HepG2 (cell line): ENCODE measurements around the gene FASTKD3. TPM values are rescaled to one million over a fixed set of nuclear protein-coding genes. Genes with fewer than 3 reads are reported as not detected.

ENCODE experiments used
- ATAC-seq: fragments of 200-7000 bp; cut with Tn5 transposase; 3 replicates; pipeline ENCODE4 v1.9.1; 2020; ENCODE audit warnings: mild to moderate bottlenecking, moderate library complexity
- BruUV-seq: library from RNA; stranded (reverse); fragments of 400-500 nt; replicated peaks from 2 replicates; lab custom pipeline; 2021; lab: Mats Ljungman, UMichigan
- CTCF ChIA-PET: fragments of 300-600 bp; formaldehyde crosslinking; extraction: SDS; loops from one replicate; lab custom pipeline; 2021; ENCODE audit warnings: low total read pairs, inconsistent platforms, low intra/inter-chr PET ratio; lab: Yijun Ruan, JAX
- POLR2A ChIA-PET: fragments of 350-600 bp; sonication (Branson Sonifier 250); formaldehyde crosslinking; loops from one replicate; lab custom pipeline; 2020; ENCODE audit warnings: antibody characterized with exemption, inconsistent platforms; lab: Yijun Ruan, JAX
- DNase-seq: peaks from one replicate; pipeline ENCODE4 v3.0.0-alpha.2; 2015; ENCODE audit warnings: low spot score
- FAIRE-seq: peaks from 3 replicates; lab custom pipeline; 2011; peaks lifted over from hg19 to GRCh38; lab: Jason Lieb, UNC
- H2AFZ ChIP-seq: one replicate; pipeline ENCODE4 v1.6.1; 2011; ENCODE audit warnings: low read length, inconsistent platforms
- H3K27ac ChIP-seq: fragments of 300-600 bp; 3 replicates; pipeline ENCODE4 v1.8.0; 2011; ENCODE audit warnings: mixed run types, mild to moderate bottlenecking, mixed read lengths, low read length, inconsistent platforms; ENCODE audit not compliant: insufficient read depth; ENCODE audit errors: extremely low read length
- H3K27me3 ChIP-seq, 2 experiments: fragments of 200-600 bp in 1 of 2; 2 replicates in 1 of 2; 3 replicates in 1 of 2; pipeline versions ENCODE4 v1.6.0 to v1.8.0; 2011; ENCODE audit warnings: low read length in 2 of 2, mild to moderate bottlenecking in 2 of 2, moderate library complexity in 2 of 2, inconsistent platforms in 1 of 2; ENCODE audit not compliant: insufficient read depth in 2 of 2, control insufficient read depth in 1 of 2
- H3K36me3 ChIP-seq, 2 experiments: fragments of 200-600 bp in 1 of 2; replicated peaks in 1 of 2; 2 replicates in 1 of 2; 3 replicates in 1 of 2; pipeline versions ENCODE4 v1.5.1 to v1.8.0; 2011; ENCODE audit warnings: low read length in 2 of 2, inconsistent platforms in 1 of 2; ENCODE audit not compliant: insufficient read depth in 2 of 2, control insufficient read depth in 1 of 2
- H3K4me1 ChIP-seq: 2 replicates; pipeline ENCODE4 v1.5.1; 2012; ENCODE audit warnings: low read length, inconsistent platforms; ENCODE audit not compliant: insufficient read depth
- H3K4me2 ChIP-seq: 2 replicates; pipeline ENCODE4 v1.6.0; 2011; ENCODE audit warnings: low read depth, low read length, inconsistent platforms
- H3K4me3 ChIP-seq, 3 experiments: fragments of 200-600 bp in 1 of 3; sonication (generic), shearing (Covaris generic) in 1 of 3; replicated peaks in 1 of 3; 2 replicates each; pipeline ENCODE4 v1.5.1; 2011 to 2016; ENCODE audit warnings: low read length in 3 of 3, inconsistent platforms in 2 of 3, low read depth in 2 of 3, mild to moderate bottlenecking in 2 of 3, control low read depth in 1 of 3, mixed read lengths in 1 of 3; ENCODE audit not compliant: insufficient read depth in 1 of 3
- H3K79me2 ChIP-seq: one replicate; pipeline ENCODE4 v1.6.1; 2011; ENCODE audit warnings: low read length, inconsistent platforms; ENCODE audit not compliant: insufficient read depth
- H3K9ac ChIP-seq: 2 replicates; pipeline ENCODE4 v1.6.0; 2011; ENCODE audit warnings: mild to moderate bottlenecking, low read depth, low read length, inconsistent platforms; ENCODE audit not compliant: insufficient read depth
- H3K9me3 ChIP-seq: 2 replicates; pipeline ENCODE4 v1.5.1; 2012; ENCODE audit warnings: mild to moderate bottlenecking, low read length
- H4K20me1 ChIP-seq: 2 replicates; pipeline ENCODE4 v1.6.0; 2011; ENCODE audit warnings: inconsistent platforms, mild to moderate bottlenecking, low read length, moderate library complexity; ENCODE audit not compliant: insufficient read depth
- JDP2 ChIP-seq: sonication (generic); formaldehyde crosslinking; IDR thresholded peaks from 2 replicates; pipeline ENCODE4 v1.8.1; 2022; ENCODE audit warnings: missing genetic modification reagents, borderline replicate concordance
- KDM5A ChIP-seq: fragments of 200-600 bp; sonication (generic); IDR thresholded peaks from 2 replicates; pipeline ENCODE4 v1.7.0; 2018; ENCODE audit warnings: antibody characterized with exemption, mild to moderate bottlenecking, low read length, borderline replicate concordance
- NCOA5 ChIP-seq: sonication (generic); formaldehyde crosslinking; IDR thresholded peaks from 2 replicates; pipeline ENCODE4 v1.4.0; 2020; ENCODE audit warnings: missing genetic modification reagents
- ZBTB38 ChIP-seq: sonication (generic); formaldehyde crosslinking; IDR thresholded peaks from 2 replicates; pipeline ENCODE4 v1.5.1; 2020; ENCODE audit warnings: mild to moderate bottlenecking, missing genetic modification reagents
- ZNF652 ChIP-seq: IDR thresholded peaks from 2 replicates; pipeline ENCODE4 v1.6.1; 2016; ENCODE audit warnings: low read depth, borderline replicate concordance
- ZNF660 ChIP-seq: sonication (generic); formaldehyde crosslinking; IDR thresholded peaks from 2 replicates; pipeline ENCODE4 v1.5.1; 2020; ENCODE audit warnings: mild to moderate bottlenecking, low read depth, missing genetic modification reagents, borderline replicate concordance
- ZNF703 ChIP-seq: sonication (generic); formaldehyde crosslinking; IDR thresholded peaks from 2 replicates; pipeline ENCODE4 v1.5.1; 2020; ENCODE audit warnings: missing genetic modification reagents, mild to moderate bottlenecking, moderate library complexity, borderline replicate concordance
- ZNF792 ChIP-seq: IDR thresholded peaks from 2 replicates; pipeline ENCODE4 v1.6.1; 2016
- WGBS: methylation state at CpG from one replicate; pipeline ENCODE4 v1.1.6; 2017; ENCODE audit warnings: low lambda C conversion rate; 5-methylcytosine and 5-hydroxymethylcytosine counted together
- in situ Hi-C: cut with HindIII; loops from 2 replicates; pipeline ENCODE4 v1.10.0; 2017; ENCODE audit warnings: low pct_unique_long_range_greater_than_20kb; ENCODE audit not compliant: extremely low pct_ligation_motif_present
- intact Hi-C: fragments of 100-400 bp; cut with micrococcal nuclease; formaldehyde crosslinking; loops from one replicate; pipeline ENCODE4 v1.10.0; 2022; ENCODE audit not compliant: unreplicated experiment
- polyA plus RNA-seq, 8 experiments: library from polyadenylated mRNA; depleted of rRNA in 3 of 8; stranded (reverse) in 7 of 8; unstranded in 1 of 8; fragments of >200 nt; fragmentation: Illumina TruSeq in 4 of 8; extraction: Trizol in 4 of 8; gene quantifications; 2 replicates each; pipeline versions ENCODE4 v1.2.1 to v1.2.3, GENCODE V29; 2011 to 2016; ENCODE audit warnings: low read depth in 4 of 8, missing spikeins in 1 of 8, mixed read lengths in 1 of 8; ENCODE audit not compliant: insufficient read depth in 1 of 8
- total RNA-seq, 5 experiments: library from RNA; depleted of rRNA; stranded (reverse); fragments of >200 nt; fragmentation: Illumina TruSeq; extraction: Trizol; gene quantifications; 2 replicates each; pipeline ENCODE4 v1.2.3, GENCODE V29; 2016; ENCODE audit warnings: low read depth in 1 of 5
- TF ChIP-seq, protein P1 (sequence below): sonication (generic); formaldehyde crosslinking; IDR thresholded peaks from 2 replicates; pipeline ENCODE4 v1.4.0; 2020; ENCODE audit warnings: missing genetic modification reagents

FASTKD3 gene
- total and polyA plus RNA-seq, 2 of the 13 experiments (the other 11 are each of a cell fraction or from before 2014, with no cell fraction given), result 6.9 to 17.8 TPM

DNA sequence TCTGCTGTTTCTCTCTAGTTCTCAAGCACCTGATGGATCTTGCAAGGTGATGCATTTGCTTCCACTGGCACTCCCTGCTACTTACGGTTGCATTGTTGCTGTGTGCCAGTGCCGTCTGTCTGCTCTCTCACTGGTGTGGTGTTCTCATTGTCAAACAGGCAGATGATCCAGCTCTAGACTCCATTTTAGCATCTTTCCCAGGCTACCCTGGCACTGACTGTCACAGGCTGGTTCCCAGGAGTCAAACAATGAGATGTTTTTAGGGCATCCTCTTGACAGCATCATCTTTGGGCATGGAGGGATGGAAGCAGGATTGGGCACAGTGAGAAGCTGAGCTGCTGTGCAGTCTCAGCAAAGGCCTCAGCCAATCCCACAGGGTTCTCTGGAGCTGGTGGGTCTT lies 13.0 kb upstream of the FASTKD3 start:
- Histone ChIP-seq H3K79me2 (peaks cover 32% of the 10 kb centered on the region), H3K4me1 (peaks cover 43% of the 10 kb centered on the region), H3K27me3 (no peaks in the 10 kb centered on the region), H3K4me3 (no peak overlapping the region), H3K4me2 (no peak overlapping the region), H3K27ac (no peak overlapping the region), H3K9me3 (no peaks in the 10 kb centered on the region), H2AFZ (no peak overlapping the region), H3K9ac (no peak overlapping the region), H4K20me1 (no peaks in the 10 kb centered on the region), H3K36me3 (peaks cover 30 to 67% of the 10 kb centered on the region in 2 experiments)
- CTCF ChIA-PET, result no interaction called here
- WGBS, result 97% methylated on average over 2 of the region's 2 CpGs
- in situ Hi-C loops (no loop called here), intact Hi-C loops (no loop called here)
- no peak for ATAC-seq
- POLR2A ChIA-PET, result no interaction called here
- BruUV-seq, result no TSS peak
- no peak for DNase-seq
- no peak for FAIRE-seq
- TF ChIP-seq KDM5A, result no peak
- TF ChIP-seq ZNF703 (CRISPR knock-in tag), result no peak
- no peak for TF ChIP-seq ZNF652 (CRISPR knock-in tag)
- TF ChIP-seq ZNF660 (CRISPR knock-in tag), result no peak
- TF ChIP-seq NCOA5, result no peak
- TF ChIP-seq ZBTB38 (CRISPR knock-in tag), result no peak
- TF ChIP-seq ZNF792 (CRISPR knock-in tag), result no peak
- TF ChIP-seq JDP2 (CRISPR knock-in tag), result no peak
- TF ChIP-seq, protein P1, sequence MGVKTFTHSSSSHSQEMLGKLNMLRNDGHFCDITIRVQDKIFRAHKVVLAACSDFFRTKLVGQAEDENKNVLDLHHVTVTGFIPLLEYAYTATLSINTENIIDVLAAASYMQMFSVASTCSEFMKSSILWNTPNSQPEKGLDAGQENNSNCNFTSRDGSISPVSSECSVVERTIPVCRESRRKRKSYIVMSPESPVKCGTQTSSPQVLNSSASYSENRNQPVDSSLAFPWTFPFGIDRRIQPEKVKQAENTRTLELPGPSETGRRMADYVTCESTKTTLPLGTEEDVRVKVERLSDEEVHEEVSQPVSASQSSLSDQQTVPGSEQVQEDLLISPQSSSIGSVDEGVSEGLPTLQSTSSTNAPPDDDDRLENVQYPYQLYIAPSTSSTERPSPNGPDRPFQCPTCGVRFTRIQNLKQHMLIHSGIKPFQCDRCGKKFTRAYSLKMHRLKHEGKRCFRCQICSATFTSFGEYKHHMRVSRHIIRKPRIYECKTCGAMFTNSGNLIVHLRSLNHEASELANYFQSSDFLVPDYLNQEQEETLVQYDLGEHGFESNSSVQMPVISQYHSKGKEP, result no peak
